HG03575 (cell line): Measurements from ENCODE around the gene TNRC18.
"Not testable (repeated sequence)": the region's sequence is repeated elsewhere in the genome, so short reads cannot be mapped to it uniquely, and the experiment has no call there.

Experiments used
- ATAC-seq: cut with Tn5 transposase; IDR thresholded peaks from one replicate; pipeline ENCODE4 v1.9.1; 2021; ENCODE audit not compliant: unreplicated experiment, insufficient number of reproducible peaks, low FRiP score; ENCODE audit errors: extremely low read depth

The TNRC18 gene

GRCh38 chr7:5266191-5267028 lies 157.2 kb downstream of the TNRC18 start:
- ATAC-seq, result no peak

- no peak for ATAC-seq
These were observed 158.1 kb downstream of the TNRC18 start for GRCh38 chr7:5265320-5266190.

GRCh38 chr7:5263066-5263465 lies 160.6 kb downstream of the TNRC18 start:
- ATAC-seq, result not testable (repeated sequence)

DNA sequence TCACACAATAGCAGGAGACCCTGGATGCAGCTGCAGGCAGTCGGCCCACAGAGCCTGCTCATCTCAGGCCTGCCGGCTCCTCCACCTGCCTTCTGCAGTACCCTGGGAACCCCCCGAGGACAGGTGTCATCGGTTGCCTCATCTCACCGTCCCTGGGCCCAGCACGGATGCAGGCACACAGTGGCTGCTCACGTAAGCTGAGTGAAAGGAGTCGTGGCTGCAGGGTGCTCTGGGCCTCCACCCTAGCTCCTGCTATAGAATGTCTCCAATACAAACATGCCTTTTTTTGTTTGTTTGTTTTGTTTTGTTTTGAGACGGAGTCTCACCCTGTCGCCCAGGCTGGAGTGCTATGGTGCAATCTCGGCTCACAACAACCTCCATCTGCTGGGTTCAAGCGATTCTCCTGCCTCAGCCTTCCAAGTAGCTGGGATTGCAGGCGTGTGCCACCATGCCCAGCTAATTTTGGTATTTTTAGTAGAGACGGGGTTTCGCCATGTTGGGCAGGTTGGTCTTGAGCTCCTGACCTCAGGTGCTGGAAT lies 163.0 kb downstream of the TNRC18 start:
- not testable (repeated sequence) for ATAC-seq
